ENCODE measurements around the gene EVPL.

EVPL gene

DNA sequence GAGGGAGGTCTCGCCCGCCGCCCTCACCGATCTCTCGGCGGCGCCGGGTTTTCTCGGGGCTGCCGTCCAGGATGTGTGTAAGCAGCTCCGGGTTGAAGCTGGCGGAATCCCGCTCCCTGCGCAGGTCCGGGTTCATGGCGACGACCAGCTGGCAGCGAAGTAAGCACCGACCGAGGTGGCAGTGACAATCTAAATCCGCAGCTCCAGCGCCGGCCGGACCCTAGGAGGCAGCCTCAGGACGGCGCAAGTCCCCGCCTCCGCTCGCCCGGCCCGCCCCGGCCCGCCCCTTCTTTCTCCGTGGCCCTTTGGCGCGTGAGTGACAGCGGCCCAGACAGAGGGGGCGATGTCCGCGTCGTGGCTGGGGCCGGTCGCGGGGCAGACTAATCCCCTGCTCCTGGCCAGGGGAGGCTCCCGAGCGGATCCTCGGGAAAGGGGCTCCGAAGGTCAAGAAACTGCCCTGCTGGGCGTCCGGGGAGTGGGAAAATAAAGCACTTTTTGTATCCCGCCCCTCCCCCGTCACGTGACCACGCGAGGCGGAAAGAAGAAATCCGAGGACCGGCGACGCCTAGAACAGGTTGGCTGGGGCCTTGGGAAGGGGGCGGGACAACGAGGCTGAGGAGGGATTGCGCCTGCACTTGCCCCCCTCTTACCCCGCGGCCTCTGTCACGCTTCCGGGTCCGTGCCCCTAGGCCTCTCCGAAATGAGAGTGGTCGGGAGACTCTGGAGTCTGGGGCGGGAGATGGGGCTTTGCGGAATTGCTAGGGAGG, 48.0 kb downstream of the EVPL start, which contains the start of the genes ACOX1 and TEN1 (continued):
- TF ChIP-seq, protein P1, sequence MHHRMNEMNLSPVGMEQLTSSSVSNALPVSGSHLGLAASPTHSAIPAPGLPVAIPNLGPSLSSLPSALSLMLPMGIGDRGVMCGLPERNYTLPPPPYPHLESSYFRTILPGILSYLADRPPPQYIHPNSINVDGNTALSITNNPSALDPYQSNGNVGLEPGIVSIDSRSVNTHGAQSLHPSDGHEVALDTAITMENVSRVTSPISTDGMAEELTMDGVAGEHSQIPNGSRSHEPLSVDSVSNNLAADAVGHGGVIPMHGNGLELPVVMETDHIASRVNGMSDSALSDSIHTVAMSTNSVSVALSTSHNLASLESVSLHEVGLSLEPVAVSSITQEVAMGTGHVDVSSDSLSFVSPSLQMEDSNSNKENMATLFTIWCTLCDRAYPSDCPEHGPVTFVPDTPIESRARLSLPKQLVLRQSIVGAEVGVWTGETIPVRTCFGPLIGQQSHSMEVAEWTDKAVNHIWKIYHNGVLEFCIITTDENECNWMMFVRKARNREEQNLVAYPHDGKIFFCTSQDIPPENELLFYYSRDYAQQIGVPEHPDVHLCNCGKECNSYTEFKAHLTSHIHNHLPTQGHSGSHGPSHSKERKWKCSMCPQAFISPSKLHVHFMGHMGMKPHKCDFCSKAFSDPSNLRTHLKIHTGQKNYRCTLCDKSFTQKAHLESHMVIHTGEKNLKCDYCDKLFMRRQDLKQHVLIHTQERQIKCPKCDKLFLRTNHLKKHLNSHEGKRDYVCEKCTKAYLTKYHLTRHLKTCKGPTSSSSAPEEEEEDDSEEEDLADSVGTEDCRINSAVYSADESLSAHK (tag by site-specific recombination; IDR thresholded peaks at IDR 0.05) = peak; percentile 94
- no peak for TF ChIP-seq ZNF157 (tag by site-specific recombination; IDR thresholded peaks at IDR 0.05)
- no peak for TF ChIP-seq ZNF785 (tag by site-specific recombination; IDR thresholded peaks at IDR 0.05)
- peak; percentile 98 for TF ChIP-seq SP3 (tag by site-specific recombination; IDR thresholded peaks at IDR 0.05)
- no peak for TF ChIP-seq ZNF830 (tag by site-specific recombination; IDR thresholded peaks at IDR 0.05; ENCODE audit: low read depth)
- TF ChIP-seq, protein P2, sequence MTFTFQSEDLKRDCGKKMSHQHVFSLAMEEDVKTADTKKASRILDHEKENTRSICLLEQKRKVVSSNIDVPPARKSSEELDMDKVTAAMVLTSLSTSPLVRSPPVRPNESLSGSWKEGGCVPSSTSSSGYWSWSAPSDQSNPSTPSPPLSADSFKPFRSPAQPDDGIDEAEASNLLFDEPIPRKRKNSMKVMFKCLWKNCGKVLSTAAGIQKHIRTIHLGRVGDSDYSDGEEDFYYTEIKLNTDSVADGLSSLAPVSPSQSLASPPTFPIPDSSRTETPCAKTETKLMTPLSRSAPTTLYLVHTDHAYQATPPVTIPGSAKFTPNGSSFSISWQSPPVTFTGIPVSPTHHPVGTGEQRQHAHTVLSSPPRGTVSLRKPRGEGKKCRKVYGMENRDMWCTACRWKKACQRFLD (tag by site-specific recombination; IDR thresholded peaks at IDR 0.05) = no peak
- TF ChIP-seq ZNF221 (tag by site-specific recombination; IDR thresholded peaks at IDR 0.05; ENCODE audit: borderline replicate concordance) = no peak
- TF ChIP-seq OSR2 (tag by site-specific recombination; IDR thresholded peaks at IDR 0.05) = peak; percentile 41; the same call in 1 of the 2 replicates
- TF ChIP-seq ZNF777 (tag by site-specific recombination; IDR thresholded peaks at IDR 0.05; ENCODE audit: borderline replicate concordance) = peak; percentile 85; the same call in 1 of the 2 replicates
- TF ChIP-seq ZIC2 (tag by site-specific recombination; IDR thresholded peaks at IDR 0.05) = peak; percentile 13; the same call in 1 of the 2 replicates
- no peak for TF ChIP-seq GFI1B (tag by site-specific recombination; IDR thresholded peaks at IDR 0.05)
- TF ChIP-seq ZNF140 (tag by site-specific recombination; IDR thresholded peaks at IDR 0.05) = no peak
- no peak for TF ChIP-seq MYNN (tag by site-specific recombination; IDR thresholded peaks at IDR 0.05; ENCODE audit: borderline replicate concordance)
- TF ChIP-seq KLF9 (tag by site-specific recombination; IDR thresholded peaks at IDR 0.05; ENCODE audit: low read depth) = peak; percentile 88
- TF ChIP-seq ZFP41 (tag by site-specific recombination; IDR thresholded peaks at IDR 0.05; ENCODE audit: borderline replicate concordance) = no peak
- TF ChIP-seq ZNF837 (tag by site-specific recombination; IDR thresholded peaks at IDR 0.05) = no peak
- TF ChIP-seq, protein P3, sequence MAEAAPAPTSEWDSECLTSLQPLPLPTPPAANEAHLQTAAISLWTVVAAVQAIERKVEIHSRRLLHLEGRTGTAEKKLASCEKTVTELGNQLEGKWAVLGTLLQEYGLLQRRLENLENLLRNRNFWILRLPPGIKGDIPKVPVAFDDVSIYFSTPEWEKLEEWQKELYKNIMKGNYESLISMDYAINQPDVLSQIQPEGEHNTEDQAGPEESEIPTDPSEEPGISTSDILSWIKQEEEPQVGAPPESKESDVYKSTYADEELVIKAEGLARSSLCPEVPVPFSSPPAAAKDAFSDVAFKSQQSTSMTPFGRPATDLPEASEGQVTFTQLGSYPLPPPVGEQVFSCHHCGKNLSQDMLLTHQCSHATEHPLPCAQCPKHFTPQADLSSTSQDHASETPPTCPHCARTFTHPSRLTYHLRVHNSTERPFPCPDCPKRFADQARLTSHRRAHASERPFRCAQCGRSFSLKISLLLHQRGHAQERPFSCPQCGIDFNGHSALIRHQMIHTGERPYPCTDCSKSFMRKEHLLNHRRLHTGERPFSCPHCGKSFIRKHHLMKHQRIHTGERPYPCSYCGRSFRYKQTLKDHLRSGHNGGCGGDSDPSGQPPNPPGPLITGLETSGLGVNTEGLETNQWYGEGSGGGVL (tag by site-specific recombination; IDR thresholded peaks at IDR 0.05) = peak; percentile 99
- peak; percentile 63 for TF ChIP-seq GLIS2 (tag by site-specific recombination; IDR thresholded peaks at IDR 0.05)
- TF ChIP-seq, protein P4, sequence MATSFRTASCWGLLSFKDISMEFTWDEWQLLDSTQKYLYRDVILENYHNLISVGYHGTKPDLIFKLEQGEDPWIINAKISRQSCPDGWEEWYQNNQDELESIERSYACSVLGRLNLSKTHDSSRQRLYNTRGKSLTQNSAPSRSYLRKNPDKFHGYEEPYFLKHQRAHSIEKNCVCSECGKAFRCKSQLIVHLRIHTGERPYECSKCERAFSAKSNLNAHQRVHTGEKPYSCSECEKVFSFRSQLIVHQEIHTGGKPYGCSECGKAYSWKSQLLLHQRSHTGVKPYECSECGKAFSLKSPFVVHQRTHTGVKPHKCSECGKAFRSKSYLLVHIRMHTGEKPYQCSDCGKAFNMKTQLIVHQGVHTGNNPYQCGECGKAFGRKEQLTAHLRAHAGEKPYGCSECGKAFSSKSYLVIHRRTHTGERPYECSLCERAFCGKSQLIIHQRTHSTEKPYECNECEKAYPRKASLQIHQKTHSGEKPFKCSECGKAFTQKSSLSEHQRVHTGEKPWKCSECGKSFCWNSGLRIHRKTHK (tag by site-specific recombination; IDR thresholded peaks at IDR 0.05) = no peak
- TF ChIP-seq, protein P5, sequence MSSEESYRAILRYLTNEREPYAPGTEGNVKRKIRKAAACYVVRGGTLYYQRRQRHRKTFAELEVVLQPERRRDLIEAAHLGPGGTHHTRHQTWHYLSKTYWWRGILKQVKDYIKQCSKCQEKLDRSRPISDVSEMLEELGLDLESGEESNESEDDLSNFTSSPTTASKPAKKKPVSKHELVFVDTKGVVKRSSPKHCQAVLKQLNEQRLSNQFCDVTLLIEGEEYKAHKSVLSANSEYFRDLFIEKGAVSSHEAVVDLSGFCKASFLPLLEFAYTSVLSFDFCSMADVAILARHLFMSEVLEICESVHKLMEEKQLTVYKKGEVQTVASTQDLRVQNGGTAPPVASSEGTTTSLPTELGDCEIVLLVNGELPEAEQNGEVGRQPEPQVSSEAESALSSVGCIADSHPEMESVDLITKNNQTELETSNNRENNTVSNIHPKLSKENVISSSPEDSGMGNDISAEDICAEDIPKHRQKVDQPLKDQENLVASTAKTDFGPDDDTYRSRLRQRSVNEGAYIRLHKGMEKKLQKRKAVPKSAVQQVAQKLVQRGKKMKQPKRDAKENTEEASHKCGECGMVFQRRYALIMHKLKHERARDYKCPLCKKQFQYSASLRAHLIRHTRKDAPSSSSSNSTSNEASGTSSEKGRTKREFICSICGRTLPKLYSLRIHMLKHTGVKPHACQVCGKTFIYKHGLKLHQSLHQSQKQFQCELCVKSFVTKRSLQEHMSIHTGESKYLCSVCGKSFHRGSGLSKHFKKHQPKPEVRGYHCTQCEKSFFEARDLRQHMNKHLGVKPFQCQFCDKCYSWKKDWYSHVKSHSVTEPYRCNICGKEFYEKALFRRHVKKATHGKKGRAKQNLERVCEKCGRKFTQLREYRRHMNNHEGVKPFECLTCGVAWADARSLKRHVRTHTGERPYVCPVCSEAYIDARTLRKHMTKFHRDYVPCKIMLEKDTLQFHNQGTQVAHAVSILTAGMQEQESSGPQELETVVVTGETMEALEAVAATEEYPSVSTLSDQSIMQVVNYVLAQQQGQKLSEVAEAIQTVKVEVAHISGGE (tag by site-specific recombination; conservative IDR thresholded peaks at IDR 0.05; ENCODE audit: low read depth) = peak; percentile 90
- no peak for TF ChIP-seq ZNF596 (tag by site-specific recombination; IDR thresholded peaks at IDR 0.05)
- TF ChIP-seq MEIS1 (CRISPR knock-in tag; IDR thresholded peaks at IDR 0.05; ENCODE audit: borderline replicate concordance) = no peak
- TF ChIP-seq ZBTB20 (tag by site-specific recombination; IDR thresholded peaks at IDR 0.05) = no peak; the same call in 1 of the 2 replicates
- TF ChIP-seq, protein P6, sequence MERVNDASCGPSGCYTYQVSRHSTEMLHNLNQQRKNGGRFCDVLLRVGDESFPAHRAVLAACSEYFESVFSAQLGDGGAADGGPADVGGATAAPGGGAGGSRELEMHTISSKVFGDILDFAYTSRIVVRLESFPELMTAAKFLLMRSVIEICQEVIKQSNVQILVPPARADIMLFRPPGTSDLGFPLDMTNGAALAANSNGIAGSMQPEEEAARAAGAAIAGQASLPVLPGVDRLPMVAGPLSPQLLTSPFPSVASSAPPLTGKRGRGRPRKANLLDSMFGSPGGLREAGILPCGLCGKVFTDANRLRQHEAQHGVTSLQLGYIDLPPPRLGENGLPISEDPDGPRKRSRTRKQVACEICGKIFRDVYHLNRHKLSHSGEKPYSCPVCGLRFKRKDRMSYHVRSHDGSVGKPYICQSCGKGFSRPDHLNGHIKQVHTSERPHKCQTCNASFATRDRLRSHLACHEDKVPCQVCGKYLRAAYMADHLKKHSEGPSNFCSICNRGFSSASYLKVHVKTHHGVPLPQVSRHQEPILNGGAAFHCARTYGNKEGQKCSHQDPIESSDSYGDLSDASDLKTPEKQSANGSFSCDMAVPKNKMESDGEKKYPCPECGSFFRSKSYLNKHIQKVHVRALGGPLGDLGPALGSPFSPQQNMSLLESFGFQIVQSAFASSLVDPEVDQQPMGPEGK (tag by site-specific recombination; IDR thresholded peaks at IDR 0.05) = peak; percentile 99
- peak; percentile 75; the same call in 1 of the 2 replicates for TF ChIP-seq ZNF324 (tag by site-specific recombination; IDR thresholded peaks at IDR 0.05)
- no peak for TF ChIP-seq FEZF1 (tag by site-specific recombination; IDR thresholded peaks at IDR 0.05)

Measured in HEK293 (cell line).